HG03575 (cell line): ENCODE results near the gene PPM1F.

ENCODE experiments used
- ATAC-seq: cut with Tn5 transposase; IDR thresholded peaks from one replicate; pipeline ENCODE4 v1.9.1; 2021; ENCODE audit not compliant: unreplicated experiment, insufficient number of reproducible peaks, low FRiP score; ENCODE audit errors: extremely low read depth

Gene PPM1F

DNA sequence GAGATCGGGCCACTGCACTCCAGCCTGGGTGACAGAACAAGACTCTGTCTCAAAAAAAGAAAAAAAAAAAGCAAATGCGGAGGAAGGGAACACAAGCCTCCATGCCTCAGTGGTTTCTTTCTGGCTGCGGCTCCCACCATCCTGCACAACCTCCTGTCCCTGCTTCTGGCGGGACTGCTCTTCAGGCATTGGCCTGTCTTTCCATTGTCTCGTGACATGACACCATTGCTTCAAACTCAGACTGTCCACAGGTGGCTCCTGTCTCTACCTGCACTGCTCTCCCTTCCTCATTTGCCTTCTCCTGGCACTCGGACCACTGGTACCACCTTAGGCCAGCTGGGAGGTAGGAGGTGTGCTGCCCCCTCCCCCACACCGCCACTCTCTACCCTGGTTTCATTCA, 10.6 kb upstream of the PPM1F start:
- no peak for ATAC-seq

DNA sequence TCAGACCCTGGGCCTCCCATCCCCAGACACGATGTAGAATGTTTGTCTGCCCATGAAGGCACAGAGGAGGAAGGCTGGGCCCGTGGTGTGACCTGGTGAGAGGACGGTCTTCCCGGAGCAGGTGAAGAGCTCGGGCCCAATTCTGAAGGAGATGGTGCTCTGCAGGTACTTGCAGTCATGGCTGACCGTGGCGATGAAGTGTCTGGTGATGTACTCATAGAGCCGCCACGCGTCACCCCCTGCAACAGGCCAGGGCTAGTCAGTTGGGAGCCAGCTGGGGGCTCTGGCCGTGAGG, 10.0 kb upstream of the PPM1F start:
- ATAC-seq, result no peak

DNA sequence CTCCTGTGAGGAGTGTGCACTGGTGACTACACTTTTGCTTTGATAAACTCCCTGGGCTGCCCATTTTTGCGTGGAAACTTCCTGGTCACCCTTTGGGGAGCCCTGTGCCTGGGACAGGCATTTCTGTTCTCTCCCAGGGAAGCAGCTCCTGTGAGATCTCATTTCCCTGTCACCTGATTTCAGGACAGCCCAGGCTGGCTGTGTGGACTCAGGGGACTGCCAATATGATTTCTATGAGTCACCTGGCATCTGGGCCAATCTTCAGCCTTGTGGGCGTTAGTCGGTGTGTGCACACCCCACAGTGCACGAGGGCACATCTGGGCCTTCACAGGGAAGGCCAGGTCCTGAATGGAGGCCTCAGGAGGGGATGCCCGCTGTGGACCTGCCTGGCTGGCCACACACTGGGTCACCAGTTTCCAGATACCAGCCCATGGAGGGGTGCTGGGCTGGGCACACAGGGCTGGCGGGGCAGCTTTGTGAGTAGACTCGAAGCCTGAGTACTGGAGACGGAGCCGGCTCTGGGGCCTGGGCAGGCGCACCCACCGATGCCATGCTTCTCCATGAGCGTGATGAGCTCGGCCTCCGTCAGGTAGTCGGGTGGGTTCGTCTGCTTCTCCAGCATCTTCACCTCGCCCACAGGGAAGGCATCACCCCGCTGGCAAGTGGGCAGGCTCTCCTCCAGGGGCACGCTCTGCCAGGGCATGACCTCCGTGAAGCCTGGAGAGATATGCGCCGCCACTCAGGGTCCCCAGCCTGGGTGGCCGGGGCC, 9.4 kb upstream of the PPM1F start:
- ATAC-seq, result no peak

DNA sequence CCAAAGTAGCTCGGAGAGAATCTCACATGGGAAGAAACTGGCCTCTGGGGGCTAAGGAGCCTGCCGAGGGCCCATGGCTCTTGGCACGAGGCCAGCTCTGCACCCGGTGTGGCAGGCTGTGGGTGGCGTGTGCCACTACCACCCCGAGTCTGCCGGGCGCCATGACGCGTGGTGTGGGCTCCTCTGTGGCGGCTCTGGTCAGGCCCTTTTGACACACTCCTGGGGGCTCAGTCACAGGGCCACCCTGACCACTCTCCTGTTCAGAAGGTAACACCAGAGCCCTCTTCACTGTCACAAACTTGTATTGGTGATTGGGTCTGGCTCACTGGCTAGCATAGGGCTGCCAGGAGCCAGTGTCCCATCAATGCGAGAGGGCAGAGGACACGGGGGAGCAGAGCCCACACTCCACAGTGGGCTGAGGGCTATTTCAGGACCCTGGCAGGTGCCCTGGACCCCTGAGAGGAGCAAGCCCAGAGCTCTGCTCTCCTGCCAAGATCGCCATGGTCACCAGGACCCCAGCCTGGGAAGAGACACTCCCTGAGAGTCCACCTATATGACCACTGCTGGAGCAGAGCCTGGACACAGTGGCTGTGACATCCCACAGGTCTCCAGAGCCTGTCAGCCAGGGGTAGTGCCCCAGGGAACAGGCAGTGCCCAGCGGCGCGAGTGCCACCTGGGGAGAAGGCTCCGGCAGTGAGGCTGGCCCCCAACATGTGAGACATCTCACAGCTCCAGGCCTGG, 8.6 kb upstream of the PPM1F start:
- no peak for ATAC-seq

DNA sequence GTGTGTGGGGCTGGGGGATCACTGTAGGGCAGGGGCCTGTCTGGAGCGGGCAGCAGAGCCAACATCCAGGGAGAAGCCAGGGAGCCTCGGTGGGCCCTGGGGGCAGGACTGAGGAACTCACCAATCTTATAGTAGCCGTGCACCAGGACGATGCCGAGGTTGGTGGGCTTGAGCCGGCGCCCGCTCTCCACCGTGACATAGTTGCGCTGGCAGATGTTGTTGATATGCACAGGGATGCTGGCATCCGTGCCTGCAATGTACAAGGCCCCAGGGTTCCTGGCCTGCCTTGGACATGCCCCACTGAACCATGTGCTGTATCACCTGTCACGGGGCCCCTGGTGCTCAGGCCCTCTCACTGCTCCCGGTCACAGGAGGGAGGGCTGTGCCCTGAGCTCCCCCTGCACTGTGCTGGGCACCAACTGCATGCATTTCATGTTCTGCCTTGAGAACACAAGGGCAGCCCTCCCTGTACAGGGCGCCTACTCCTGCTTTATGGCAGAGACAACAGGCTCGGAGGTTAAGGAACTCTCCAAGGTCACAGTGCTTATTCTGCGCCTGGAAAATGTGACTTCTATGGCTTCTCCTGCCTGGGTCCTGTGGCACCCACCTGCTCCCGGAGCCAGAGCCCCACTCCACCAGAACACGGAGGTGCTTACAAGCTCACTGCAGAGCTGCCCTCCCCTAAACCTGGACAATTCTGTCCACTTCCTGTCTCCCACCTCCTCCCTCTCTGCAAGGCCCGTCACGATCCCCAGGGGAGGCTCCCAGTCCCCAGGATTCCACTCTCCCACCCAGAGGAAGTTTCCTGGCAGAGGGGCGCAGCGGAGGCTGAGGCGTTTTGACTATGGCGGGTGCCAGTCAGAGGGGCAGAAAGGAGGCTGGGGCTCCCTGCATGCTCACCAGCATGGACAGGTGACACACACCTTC, 7.8 kb upstream of the PPM1F start:
- no peak for ATAC-seq

DNA sequence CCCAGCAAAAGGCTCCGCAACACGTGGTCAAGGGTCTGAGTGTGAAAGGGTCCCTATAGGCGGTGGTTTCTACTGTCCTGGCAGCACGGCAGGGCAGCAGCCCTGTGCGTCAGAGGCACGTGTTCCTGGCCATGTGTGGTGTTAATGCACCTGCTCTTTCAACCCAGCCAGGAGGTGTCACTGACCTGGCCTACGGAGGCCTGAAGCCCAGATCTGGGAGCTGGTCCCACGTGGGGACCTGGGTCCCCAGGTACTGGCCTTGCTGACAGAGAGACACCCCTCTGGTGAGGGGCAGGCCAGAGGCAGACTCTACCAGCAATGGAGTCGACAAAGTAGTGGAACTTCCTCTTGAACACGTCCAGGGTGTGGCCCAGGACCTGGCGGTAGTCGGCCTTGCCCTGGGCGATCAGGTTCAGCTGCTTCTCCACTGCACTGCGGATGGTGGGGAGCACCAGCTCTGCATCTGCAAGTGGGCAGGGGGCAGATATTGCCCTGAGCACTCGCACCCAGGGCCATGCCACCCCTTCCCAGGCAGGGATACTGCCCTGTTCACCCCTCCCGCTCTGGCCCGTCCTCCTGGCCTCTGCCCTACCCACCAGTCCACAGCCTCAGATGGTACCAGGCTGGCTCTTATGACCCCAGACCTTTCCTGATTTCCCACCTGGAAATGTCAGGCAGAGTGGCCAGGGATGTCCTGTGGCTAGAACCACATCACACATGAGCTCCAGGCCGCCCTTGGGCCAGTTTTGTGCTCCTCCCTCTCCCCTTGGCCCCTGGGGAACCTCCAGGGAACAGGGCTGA, 6.8 kb upstream of the PPM1F start:
- ATAC-seq, result no peak

DNA sequence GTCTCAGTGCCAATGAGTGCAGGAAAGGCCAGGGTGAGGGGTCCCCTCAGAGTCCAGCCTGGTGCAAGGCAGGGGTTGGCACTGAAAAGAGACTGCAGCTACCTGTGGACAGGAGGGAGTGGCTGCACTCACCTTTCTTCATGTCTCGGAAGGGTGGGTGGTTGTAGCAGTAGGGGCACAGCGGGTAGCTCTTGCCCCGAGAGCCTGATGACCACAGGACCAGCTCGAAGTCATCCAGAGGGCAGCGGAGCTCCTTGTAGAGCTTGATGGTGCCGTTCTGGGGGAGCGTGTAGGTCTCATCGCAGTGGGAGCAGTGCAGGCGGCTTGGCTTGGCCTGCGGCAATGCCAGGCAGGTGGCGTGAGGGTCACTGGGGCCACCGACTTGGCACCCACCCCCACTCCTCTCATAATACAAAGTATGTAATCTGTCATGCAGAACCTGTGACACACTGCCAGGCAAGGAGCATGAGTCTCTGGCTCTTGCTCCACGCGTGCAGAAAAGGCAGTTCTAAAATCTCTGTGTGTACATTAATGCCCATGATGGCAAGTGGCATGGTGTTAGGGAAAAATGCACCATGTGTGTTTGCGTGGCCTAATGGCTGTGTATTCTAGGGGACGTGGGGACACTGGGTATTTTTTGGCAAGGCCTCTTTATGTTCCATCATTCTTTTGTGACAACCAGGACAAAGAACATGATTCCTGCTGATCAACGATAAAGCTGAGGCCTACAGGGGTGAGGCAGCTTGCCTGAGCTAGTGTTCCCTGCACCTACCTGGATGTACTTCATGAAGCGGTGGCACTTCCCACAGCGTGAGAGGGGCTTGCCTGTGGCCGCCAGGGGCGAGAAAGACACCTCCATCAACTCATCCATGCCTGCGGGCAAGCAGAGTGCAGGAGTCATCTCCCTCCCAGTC, 6.0 kb upstream of the PPM1F start:
- ATAC-seq, result no peak

DNA sequence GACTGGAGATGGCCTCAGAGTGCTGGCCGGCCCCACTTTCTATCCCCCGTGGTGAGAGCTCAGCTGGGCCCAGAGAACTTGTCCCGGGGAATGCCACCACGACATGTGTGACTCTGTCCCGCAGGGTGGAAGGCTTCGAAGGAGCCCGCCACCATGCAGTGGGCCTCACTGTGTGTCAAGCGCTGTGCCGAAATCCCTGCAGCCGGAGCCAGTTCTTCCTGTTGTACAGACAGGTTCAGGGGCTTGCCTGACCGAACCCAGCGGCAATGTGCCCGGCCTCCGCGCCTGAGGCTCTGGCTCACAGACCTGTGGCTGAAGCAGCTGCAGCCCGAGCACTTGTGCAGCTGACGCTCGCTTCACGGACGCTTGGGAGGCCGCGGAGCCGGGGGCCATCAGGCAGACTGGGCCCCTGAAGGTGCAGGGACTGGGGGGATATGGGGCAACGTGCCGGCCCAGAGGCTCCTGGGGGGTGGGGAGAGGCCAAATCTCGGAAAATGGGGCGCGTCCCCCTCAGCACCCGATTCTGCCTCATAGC, 650 bp downstream of the PPM1F start:
- ATAC-seq, result no peak

DNA sequence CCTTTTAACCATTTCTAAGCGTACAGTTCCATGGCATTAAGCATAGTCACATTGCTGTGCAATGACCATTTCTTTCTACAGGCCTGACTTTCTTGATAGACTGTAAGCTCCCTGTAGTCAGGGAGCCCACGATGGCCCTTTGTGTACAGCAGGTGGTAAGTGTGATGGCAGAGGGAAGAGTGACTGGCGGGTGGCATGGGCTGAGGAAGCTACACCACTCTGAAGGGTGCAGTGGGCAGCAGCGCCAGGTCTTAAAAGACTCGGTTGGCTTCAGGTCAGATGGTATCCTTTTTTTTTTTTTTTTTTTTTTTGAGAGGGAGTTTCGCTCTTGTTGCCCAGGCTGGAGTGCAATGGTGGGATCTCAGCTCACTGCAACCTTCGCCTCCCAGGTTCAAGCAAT, 1.6 kb downstream of the PPM1F start:
- no peak for ATAC-seq

DNA sequence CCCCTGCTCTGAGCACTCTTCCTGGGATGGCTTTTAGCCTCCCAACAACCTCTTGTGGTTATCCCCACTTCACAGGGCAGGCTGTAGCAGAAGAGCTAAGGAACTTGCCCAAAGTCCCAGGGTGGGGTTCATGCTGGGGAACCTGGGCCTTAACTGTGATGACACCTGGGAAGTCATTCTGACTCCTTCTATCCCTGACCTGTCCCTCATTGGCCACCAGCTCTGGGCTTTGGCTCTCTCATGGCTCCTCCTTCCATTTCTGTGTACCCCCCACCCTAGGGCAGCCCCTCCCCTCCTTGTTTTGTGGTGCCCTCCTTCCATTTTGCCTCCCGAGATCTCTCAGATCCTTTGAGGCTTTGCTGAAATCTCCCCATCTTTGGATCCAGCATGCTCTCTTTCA, 2.7 kb downstream of the PPM1F start:
- ATAC-seq, result no peak

DNA sequence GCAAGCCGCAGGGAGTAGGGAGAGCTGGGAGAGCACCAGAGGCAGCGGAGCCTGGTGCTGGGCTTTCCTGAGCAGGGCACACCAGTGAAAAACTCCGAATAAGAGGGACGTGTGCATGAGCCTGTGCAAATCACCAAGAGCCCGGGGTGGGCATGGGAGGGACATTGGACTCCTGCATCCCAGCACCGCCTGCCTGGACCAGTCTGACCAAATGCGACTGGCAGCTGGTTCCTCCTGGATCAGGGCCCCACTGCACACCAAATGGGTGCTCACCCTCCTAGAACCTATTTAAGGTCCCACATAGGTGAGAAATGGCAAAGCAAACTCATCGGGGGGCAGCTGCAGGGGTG, 3.1 kb downstream of the PPM1F start:
- ATAC-seq, result no peak

DNA sequence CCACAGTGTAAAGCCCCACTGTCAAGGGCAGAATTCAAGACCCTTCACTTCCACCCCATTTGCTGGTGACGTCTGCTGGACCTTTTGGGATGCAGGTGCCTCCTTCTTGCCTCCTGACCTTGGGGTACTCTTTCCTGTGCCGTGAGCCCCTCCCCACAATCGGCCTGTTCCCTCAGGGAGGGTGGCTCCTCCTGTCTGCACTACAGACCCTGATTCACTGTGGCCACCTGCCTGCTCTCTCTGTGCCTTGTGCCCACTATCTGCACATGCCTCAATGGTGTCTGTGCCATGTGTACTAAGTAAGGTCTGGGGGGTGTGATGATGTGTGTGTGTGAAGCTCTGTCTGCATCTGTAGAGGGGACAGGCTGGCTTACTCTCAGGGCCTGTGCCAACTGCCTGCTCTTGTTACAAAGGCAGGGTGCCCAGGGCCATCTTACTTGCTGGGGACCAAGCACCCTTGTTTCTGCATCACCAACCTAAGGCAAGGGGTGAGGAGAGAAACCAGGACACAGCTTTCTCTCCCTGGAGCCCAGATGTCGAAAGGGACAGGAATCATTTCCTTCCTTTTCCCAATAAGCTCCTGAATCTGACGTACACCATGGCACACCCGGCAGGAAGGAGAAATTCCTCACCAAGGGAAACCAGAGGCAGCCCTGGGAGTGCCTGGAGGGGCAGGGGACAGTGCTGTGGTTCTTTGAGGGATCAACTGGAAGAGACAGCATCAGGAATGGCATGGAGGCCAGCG, 3.7 kb downstream of the PPM1F start:
- ATAC-seq, result no peak

DNA sequence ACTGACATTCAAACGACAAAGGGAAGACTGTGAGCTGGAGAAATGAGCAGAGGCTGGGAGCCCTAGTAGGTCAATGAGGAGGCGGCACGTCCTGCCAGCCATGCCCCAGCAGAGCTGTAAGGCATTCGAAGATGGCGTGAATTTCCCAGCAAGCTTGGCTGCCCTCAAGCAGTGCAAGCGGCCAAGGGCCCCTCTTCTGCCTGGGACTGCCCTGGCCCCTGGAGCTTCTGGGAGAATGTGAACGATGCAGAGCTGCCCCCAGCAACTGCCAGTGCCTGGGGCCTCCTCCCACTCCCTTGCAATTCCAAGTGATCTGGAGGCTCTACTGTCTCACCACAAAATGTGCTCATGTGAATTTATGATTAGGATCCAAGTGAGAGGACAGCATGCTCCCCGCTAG, 4.3 kb downstream of the PPM1F start:
- no peak for ATAC-seq

DNA sequence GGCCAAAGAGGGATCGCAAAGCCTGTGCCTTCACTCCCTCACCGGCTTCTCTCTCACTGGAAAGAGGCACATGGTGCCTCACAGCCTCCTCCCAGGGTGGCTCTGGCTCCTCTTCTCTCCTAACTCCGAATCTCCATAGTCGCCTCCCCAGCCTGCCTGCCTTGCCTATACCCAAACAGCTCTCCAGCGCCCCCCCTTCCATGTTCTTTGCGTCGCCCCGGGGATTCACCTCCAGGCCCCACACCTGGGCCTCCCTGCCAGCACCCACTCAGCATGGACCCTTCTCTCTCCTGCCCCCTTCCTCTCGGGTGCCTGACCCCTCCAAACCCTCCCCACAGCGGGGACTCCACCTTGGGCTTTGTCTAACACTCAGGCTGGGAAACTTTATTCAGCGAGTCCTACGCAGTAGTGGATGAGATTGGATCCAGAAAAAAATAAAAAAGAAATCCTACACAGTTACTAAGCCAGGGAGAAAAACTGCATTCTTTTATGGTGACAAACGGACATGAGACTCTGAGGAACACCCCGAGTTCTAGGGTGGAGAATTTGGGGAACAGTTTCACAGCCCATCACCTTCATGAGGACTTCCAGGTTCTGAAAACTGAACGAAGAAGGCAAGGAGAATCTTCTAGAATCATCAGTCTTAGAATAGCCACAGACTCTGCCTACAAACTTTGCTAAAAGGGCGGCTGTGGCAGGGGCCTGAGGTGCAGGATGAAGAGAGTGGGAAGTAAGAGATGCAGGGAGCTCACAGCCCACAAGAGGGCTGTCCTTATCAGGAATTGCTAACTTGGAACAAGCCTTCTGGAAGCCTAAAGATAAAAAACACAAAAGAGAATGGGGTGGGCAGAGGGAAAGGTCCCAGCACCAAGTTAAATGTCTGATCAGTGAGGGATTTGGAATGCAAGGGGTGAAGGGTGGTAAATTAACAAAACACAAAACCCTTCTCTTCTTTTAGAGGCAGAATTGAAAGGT, 5.3 kb downstream of the PPM1F start:
- no peak for ATAC-seq

DNA sequence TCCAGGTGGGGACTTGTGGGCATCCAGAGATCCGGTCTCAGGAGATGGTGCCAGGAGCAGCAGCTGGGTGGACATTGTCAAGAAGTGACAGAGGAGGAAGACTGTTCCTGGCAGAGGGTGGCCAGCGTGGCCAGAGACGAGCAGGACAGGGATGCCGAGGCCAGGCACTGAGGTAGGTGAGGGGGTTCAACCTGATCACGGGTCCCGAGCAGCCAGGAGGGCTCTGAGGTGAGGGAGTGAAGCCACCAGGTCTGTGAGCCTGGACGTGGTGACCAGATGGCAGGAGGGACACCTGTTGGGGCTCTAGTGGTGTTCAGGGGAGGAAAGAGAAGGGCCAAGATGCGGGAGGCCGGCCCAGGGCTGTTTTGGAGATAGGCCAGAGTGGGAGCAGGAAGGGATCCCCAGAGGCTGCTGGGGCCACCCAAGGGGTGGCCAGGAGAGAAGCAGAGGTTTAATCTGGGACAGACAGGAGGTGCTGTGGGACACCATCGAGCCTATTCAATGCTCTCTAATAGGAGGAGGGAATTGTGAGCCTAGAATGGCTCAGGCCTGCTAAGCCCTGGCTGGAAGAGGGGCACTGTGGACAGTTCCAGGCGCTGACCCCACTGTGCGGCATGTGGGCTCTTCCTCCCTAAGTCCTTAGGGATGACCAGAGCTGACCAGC, 6.3 kb downstream of the PPM1F start:
- no peak for ATAC-seq
